HEK293 (cell line): Measurements from ENCODE around the gene DPEP3.

Experiments
- ZBTB48 ChIP-seq: fragments of 450-650 bp; formaldehyde crosslinking; IDR thresholded peaks from 2 replicates; pipeline ENCODE4 v1.5.1; 2016; ENCODE audit warnings: missing biosample characterization, missing genetic modification characterization
- ZFP3 ChIP-seq: fragments of 450-650 bp; formaldehyde crosslinking; IDR thresholded peaks from 2 replicates; pipeline ENCODE4 v1.5.1; 2016; ENCODE audit warnings: low read depth, missing biosample characterization, missing genetic modification characterization
- ZNF121 ChIP-seq: fragments of 450-650 bp; formaldehyde crosslinking; IDR thresholded peaks from 2 replicates; pipeline ENCODE4 v1.5.1; 2016; ENCODE audit warnings: missing biosample characterization, missing genetic modification characterization
- ZNF302 ChIP-seq: fragments of 450-650 bp; formaldehyde crosslinking; IDR thresholded peaks from 2 replicates; pipeline ENCODE4 v1.5.1; 2016; ENCODE audit warnings: missing biosample characterization, missing genetic modification characterization, low read depth
- ZNF311 ChIP-seq: fragments of 450-650 bp; formaldehyde crosslinking; IDR thresholded peaks from 2 replicates; pipeline ENCODE4 v1.5.1; 2017; ENCODE audit warnings: missing biosample characterization, missing genetic modification characterization, borderline replicate concordance
- ZNF404 ChIP-seq: fragments of 450-650 bp; formaldehyde crosslinking; IDR thresholded peaks from 2 replicates; pipeline ENCODE4 v1.5.1; 2017; ENCODE audit warnings: missing biosample characterization, missing genetic modification characterization
- ZNF560 ChIP-seq: fragments of 450-650 bp; formaldehyde crosslinking; IDR thresholded peaks from 2 replicates; pipeline ENCODE4 v1.5.1; 2017; ENCODE audit warnings: missing biosample characterization, missing genetic modification characterization, borderline replicate concordance
- ZNF660 ChIP-seq: fragments of 450-650 bp; IDR thresholded peaks from 2 replicates; pipeline ENCODE4 v1.5.1; 2018; ENCODE audit warnings: missing biosample characterization, mild to moderate bottlenecking, missing genetic modification characterization
- ZNF792 ChIP-seq: fragments of 450-650 bp; formaldehyde crosslinking; IDR thresholded peaks from 2 replicates; pipeline ENCODE4 v1.5.1; 2016; ENCODE audit warnings: missing biosample characterization, missing genetic modification characterization
- ZNF830 ChIP-seq: fragments of 450-650 bp; IDR thresholded peaks from 2 replicates; pipeline ENCODE4 v1.5.0; 2018; ENCODE audit warnings: missing biosample characterization, missing genetic modification characterization, low read depth, mild to moderate bottlenecking, moderate library complexity
- TF ChIP-seq, protein P1 (sequence below): fragments of 450-650 bp; formaldehyde crosslinking; IDR thresholded peaks from 2 replicates; pipeline ENCODE4 v1.5.1; 2016; ENCODE audit warnings: missing biosample characterization, missing genetic modification characterization
- TF ChIP-seq, protein P2 (sequence below): fragments of 450-650 bp; formaldehyde crosslinking; IDR thresholded peaks from 2 replicates; pipeline ENCODE4 v1.5.1; 2016; ENCODE audit warnings: missing biosample characterization, missing genetic modification characterization, low read depth
- TF ChIP-seq, protein P3 (sequence below): fragments of 450-650 bp; formaldehyde crosslinking; IDR thresholded peaks from 2 replicates; pipeline ENCODE4 v1.5.1; 2016; ENCODE audit warnings: missing biosample characterization, missing genetic modification characterization
- TF ChIP-seq, protein P4 (sequence below): fragments of 450-650 bp; formaldehyde crosslinking; IDR thresholded peaks from 2 replicates; pipeline ENCODE4 v1.5.1; 2016; ENCODE audit warnings: missing biosample characterization, missing genetic modification characterization

DNA sequence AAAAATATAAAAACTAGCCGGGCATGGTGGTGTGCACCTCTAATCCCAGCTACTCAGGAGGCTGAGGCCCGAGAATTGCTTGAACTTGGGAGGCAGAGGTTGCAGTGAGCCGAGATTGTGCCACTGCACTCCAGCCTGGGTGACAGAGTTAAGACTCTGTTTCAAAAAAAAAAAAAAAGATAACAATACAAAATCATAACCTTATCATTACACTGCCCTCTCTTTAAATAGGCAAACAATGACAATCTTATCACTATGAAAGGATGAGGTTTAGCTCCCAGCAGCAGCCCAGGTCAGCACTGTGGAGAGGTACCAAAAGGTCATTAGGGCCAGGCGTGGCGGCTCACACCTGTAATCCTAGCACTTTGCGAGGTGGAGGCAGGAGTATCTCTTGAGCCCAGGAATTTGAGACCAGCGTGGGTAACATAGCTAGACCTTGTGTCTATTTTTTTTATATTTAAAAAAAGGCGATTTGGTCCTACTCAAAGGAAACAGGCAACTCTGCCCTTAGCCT lies 38.9 kb upstream of the DPEP3 start:
- no peak for TF ChIP-seq ZNF311 (tag by site-specific recombination)
- TF ChIP-seq, protein P1, sequence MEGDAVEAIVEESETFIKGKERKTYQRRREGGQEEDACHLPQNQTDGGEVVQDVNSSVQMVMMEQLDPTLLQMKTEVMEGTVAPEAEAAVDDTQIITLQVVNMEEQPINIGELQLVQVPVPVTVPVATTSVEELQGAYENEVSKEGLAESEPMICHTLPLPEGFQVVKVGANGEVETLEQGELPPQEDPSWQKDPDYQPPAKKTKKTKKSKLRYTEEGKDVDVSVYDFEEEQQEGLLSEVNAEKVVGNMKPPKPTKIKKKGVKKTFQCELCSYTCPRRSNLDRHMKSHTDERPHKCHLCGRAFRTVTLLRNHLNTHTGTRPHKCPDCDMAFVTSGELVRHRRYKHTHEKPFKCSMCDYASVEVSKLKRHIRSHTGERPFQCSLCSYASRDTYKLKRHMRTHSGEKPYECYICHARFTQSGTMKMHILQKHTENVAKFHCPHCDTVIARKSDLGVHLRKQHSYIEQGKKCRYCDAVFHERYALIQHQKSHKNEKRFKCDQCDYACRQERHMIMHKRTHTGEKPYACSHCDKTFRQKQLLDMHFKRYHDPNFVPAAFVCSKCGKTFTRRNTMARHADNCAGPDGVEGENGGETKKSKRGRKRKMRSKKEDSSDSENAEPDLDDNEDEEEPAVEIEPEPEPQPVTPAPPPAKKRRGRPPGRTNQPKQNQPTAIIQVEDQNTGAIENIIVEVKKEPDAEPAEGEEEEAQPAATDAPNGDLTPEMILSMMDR (tag by site-specific recombination), result no peak
- TF ChIP-seq, protein P2, sequence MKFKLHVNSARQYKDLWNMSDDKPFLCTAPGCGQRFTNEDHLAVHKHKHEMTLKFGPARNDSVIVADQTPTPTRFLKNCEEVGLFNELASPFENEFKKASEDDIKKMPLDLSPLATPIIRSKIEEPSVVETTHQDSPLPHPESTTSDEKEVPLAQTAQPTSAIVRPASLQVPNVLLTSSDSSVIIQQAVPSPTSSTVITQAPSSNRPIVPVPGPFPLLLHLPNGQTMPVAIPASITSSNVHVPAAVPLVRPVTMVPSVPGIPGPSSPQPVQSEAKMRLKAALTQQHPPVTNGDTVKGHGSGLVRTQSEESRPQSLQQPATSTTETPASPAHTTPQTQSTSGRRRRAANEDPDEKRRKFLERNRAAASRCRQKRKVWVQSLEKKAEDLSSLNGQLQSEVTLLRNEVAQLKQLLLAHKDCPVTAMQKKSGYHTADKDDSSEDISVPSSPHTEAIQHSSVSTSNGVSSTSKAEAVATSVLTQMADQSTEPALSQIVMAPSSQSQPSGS (tag by site-specific recombination), result no peak
- TF ChIP-seq ZNF792, result no peak
- TF ChIP-seq, protein P3, sequence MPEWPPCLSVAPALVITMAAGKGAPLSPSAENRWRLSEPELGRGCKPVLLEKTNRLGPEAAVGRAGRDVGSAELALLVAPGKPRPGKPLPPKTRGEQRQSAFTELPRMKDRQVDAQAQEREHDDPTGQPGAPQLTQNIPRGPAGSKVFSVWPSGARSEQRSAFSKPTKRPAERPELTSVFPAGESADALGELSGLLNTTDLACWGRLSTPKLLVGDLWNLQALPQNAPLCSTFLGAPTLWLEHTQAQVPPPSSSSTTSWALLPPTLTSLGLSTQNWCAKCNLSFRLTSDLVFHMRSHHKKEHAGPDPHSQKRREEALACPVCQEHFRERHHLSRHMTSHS (tag by site-specific recombination), result no peak
- TF ChIP-seq, protein P4, sequence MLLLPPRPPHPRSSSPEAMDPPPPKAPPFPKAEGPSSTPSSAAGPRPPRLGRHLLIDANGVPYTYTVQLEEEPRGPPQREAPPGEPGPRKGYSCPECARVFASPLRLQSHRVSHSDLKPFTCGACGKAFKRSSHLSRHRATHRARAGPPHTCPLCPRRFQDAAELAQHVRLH, result no peak
- TF ChIP-seq ZNF560 (tag by site-specific recombination), result no peak
- no peak for TF ChIP-seq ZFP3
- no peak for TF ChIP-seq ZBTB48
- TF ChIP-seq ZNF660 (tag by site-specific recombination), result no peak
- TF ChIP-seq ZNF121, result no peak
- no peak for TF ChIP-seq ZNF404
- TF ChIP-seq ZNF302, result no peak
- TF ChIP-seq ZNF830, result no peak
